Airway epithelial cell (primary cell): ENCODE measurements around the gene DHDH. TPM values are rescaled to one million over a fixed set of nuclear protein-coding genes. Genes with fewer than 3 reads are reported as not detected.

Source experiments
- total RNA-seq: library from RNA; depleted of rRNA; stranded (reverse); fragments of >200 nt; gene quantifications from 2 replicates; pipeline ENCODE4 v1.2.3, GENCODE V29; 2015

DHDH gene
- total RNA-seq = 0.33 and 1.1 TPM in 2 replicates

DNA sequence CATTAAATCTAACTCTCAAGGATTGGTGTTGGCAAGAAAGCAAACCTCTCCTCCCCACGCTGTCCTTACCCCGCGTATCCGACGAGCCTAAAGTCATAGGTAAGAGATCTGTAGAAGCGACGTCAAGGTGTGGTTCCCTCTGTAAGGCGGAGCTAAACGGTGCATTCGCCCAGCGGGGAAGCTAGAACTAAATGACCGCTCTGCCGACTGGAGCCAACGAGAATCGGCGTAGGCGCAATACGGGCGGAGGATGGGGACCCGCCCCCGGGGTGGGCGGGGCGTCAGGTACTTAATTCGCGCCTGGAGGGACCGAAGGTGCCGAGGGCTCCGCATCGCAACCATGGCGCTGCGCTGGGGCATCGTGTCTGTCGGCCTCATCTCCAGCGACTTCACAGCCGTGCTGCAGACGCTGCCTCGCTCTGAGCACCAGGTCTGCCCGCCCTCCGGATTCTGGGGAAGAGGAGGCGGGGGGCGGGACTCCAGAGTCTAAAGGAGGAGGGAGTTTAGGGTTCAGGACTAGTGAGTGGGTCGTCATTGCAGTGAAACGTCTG lies at the start of gene DHDH:
DHDH (plus strand) TSS at position 318 of the 551 bp plus-strand sequence; CDS start at position 341, 23 bp downstream.

DNA sequence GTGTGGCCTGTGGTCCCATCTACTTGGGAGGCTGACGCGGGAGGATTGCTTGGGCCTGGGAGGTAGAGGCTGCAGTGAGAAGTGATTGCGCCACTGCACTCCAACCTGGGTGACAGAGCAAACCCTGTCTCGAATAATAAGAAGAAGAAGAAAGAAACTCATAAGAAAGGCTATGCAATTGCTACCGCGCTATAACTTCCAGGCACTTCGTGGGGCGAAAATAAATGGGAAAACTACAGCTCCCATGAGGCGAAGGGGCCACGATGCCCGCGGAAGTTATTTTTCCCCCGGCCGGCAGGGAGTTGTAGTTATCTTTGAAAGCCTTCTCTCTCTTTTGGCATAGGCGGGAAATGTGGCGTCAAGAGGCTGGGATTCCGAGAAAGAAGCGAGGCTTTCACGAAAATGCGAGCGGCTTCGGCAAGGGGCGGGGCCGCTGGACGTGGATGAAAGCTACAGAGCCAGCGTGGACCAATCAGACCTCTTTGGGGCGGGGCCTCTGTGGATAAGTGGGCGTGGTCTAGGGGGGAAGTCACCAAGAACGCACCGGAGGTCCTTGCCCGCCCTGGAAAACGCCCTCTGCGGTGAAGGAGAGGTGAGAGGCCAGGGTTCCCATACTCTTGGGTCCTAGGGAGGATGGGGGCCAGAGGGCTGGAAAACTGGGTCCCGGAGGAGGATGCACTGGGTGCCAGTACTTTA lies 33.6 kb upstream of the DHDH start, which contains the start of gene NUCB1:
NUCB1 (plus strand) TSS at position 532 of the 696 bp plus-strand sequence. CDS start 485 bp downstream, outside the sequence.

DNA sequence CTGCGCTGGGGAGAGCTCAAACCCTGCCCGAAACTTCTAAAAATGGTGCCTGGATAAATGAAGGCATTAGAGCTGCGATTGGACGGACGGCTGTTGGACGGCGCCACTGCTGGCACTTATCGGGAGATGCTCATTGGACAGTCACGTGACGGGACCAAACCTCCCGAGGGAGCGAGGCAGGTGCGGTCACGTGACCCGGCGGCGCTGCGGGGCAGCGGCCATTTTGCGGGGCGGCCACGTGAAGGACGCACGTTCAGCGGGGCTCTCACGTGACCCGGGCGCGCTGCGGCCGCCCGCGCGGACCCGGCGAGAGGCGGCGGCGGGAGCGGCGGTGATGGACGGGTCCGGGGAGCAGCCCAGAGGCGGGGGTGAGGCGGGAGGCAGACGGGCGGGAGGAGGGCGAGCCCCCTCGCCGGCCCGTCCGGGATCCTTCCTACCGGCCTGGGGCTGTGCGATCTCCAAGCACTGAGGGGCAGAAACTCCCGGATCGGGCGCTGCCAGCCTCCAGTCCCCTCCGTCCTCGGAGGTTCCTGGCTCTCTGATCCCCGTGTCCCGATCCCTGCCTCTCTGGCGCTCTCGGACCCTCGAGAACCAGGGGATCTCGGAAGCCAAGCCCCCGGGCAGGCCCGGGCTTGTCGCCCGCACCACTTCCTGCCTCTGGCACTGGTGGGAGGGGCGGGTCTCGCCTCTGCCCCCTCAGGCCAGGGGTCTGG lies 21.3 kb downstream of the DHDH start, which contains the start of gene BAX:
BAX (plus strand) TSS at position 281 of the 713 bp plus-strand sequence; CDS start at position 335, 54 bp downstream.

DNA sequence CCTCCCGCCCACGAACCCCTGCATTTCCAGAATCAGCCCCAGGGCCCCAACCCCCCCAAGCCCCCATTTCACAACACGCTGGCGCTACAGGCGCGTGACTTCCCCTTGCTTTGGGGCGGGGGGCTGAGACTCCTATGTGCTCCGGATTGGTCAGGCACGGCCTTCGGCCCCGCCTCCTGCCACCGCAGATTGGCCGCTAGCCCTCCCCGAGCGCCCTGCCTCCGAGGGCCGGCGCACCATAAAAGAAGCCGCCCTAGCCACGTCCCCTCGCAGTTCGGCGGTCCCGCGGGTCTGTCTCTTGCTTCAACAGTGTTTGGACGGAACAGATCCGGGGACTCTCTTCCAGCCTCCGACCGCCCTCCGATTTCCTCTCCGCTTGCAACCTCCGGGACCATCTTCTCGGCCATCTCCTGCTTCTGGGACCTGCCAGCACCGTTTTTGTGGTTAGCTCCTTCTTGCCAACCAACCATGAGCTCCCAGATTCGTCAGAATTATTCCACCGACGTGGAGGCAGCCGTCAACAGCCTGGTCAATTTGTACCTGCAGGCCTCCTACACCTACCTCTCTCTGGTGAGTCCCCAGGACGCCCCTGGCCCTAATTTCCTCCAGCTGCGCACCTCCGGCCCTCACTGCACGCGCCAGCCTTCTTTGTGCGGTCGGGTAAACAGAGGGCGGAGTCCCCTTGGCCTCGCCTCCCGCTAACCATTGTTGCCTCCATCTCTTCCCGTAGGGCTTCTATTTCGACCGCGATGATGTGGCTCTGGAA lies 31.7 kb downstream of the DHDH start, which contains the start of gene FTL:
FTL (plus strand) TSS at position 270 of the 766 bp plus-strand sequence; CDS start at position 469, 199 bp downstream.

DNA sequence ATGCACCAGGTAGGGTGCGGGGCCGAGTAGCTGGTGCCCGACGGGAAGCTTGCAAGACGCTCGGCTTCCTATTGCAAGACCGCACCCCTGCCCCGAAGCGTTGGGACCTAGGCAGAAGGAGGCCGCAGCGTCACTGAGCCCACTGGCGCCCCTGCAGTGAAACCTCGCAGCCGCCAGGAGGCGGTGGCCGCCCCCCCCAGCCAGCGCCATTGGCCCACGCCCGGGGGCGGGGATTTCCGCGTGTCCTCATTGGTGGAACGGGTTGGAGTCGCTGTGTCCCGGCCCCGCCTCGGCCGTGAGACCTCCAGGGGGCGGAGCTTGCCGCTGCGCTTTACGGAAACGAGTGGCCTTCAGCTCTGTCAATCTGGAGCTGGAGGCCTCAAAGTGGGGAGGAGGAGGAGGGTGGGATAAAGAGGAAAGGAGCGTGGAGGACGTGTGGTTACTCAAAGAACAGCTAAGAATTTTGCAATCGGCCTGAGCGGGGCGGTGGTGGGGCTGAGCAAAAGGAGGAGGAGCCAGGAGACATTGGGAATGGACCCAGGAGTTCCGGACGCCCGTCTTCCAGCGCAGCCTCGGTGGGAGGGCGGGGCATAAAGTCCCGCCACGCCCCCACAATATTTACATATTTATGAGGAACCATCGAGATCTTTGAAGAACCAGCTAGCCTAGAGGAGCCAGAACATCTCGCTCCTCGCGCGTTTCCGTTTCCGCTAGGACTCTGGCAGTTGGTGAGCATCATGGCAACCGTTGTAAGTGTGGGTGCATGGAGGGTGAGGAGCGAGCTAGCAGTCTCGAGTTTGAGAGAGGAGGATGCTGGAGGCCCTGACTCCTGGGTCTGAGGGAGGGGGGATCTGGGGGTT lies 59.9 kb downstream of the DHDH start, which contains the start of the genes GYS1 and RUVBL2:
GYS1 (minus strand) TSS at position 135 of the 860 bp plus-strand sequence. CDS start 197 bp downstream, outside the sequence.
RUVBL2 (plus strand) TSS at position 713 of the 860 bp plus-strand sequence; CDS start at position 738, 25 bp downstream.

Other genes with a start within 250 kb of the DHDH start
- 10.4 and 10.5 TPM in 2 replicates for gene FUT2, start 237.7 kb upstream of the DHDH start, total RNA-seq
- gene MAMSTR, start 214.0 kb upstream of the DHDH start, total RNA-seq = 0.85 and 0.88 TPM in 2 replicates
- 3.0 and 4.8 TPM in 2 replicates for gene RASIP1, start 193.1 kb upstream of the DHDH start, total RNA-seq
- 0.28 TPM in 1 of 2 replicates, not detected in the other for gene IZUMO1, start 186.8 kb upstream of the DHDH start, total RNA-seq
- gene FUT1, start 181.1 kb upstream of the DHDH start, total RNA-seq = 8.0 and 8.2 TPM in 2 replicates
- gene FGF21, start 178.2 kb upstream of the DHDH start, total RNA-seq = not detected in 2 replicates
- 43.5 and 69.6 TPM in 2 replicates for gene BCAT2, start 122.7 kb upstream of the DHDH start, total RNA-seq
- gene HSD17B14, start 97.2 kb upstream of the DHDH start, total RNA-seq = 1.1 and 2.4 TPM in 2 replicates
- gene PLEKHA4, start 65.1 kb upstream of the DHDH start, total RNA-seq = 1.7 and 5.3 TPM in 2 replicates
- 25.3 and 25.5 TPM in 2 replicates for gene PPP1R15A, start 61.3 kb upstream of the DHDH start, total RNA-seq
- gene TULP2, start 35.0 kb upstream of the DHDH start, total RNA-seq = not detected in 2 replicates
- gene NUCB1, start 33.4 kb upstream of the DHDH start, total RNA-seq = 186 and 191 TPM in 2 replicates
- 74.6 and 94.5 TPM in 2 replicates for gene BAX, start 21.2 kb downstream of the DHDH start, total RNA-seq
- 788 and 1,050 TPM in 2 replicates for gene FTL, start 31.6 kb downstream of the DHDH start, total RNA-seq
- 63.5 and 69.1 TPM in 2 replicates for gene GYS1, start 59.6 kb downstream of the DHDH start, total RNA-seq
- 300 and 321 TPM in 2 replicates for gene RUVBL2, start 60.2 kb downstream of the DHDH start, total RNA-seq
- not detected in 2 replicates for gene LHB, start 83.4 kb downstream of the DHDH start, total RNA-seq
- gene CGB3, start 90.6 kb downstream of the DHDH start, total RNA-seq = not detected in 2 replicates
- gene CGB2, start 98.2 kb downstream of the DHDH start, total RNA-seq = 0.49 and 1.3 TPM in 2 replicates
- 2.4 TPM in 1 of 2 replicates, not detected in the other for gene CGB1, start 103.2 kb downstream of the DHDH start, total RNA-seq
- gene CGB5, start 110.1 kb downstream of the DHDH start, total RNA-seq = not detected in 2 replicates
- gene CGB8, start 115.4 kb downstream of the DHDH start, total RNA-seq = 0.37 TPM in 1 of 2 replicates, not detected in the other
- 0.23 and 2.3 TPM in 2 replicates for gene CGB7, start 124.0 kb downstream of the DHDH start, total RNA-seq
- 5.6 and 6.5 TPM in 2 replicates for gene NTF4, start 131.1 kb downstream of the DHDH start, total RNA-seq
- gene KCNA7, start 139.0 kb downstream of the DHDH start, total RNA-seq = not detected in 2 replicates
- 208 and 217 TPM in 2 replicates for gene SNRNP70, start 151.8 kb downstream of the DHDH start, total RNA-seq
- gene LIN7B, start 180.7 kb downstream of the DHDH start, total RNA-seq = 10.3 and 10.5 TPM in 2 replicates
- gene C19orf73, start 185.4 kb downstream of the DHDH start, total RNA-seq = 4.0 and 11.2 TPM in 2 replicates
- 9.9 and 12.8 TPM in 2 replicates for gene PPFIA3, start 185.8 kb downstream of the DHDH start, total RNA-seq
- not detected in 2 replicates for gene HRC, start 221.7 kb downstream of the DHDH start, total RNA-seq
- gene TRPM4, start 224.1 kb downstream of the DHDH start, total RNA-seq = 19.6 and 20.2 TPM in 2 replicates